Measurements from ENCODE around the gene MAN2B1.
"Not testable (repeated sequence)": the region's sequence is repeated elsewhere in the genome, so short reads cannot be mapped to it uniquely, and the experiment has no call there.

MAN2B1 gene

GRCh38 chr19:12666265-12667048 lies at the start of gene MAN2B1, which contains the start of gene WDR83:
MAN2B1 (minus strand) TSS chr19:12666742; CDS start chr19:12666701, 41 bp downstream.
WDR83 (plus strand) TSS chr19:12666807; CDS start chr19:12669791, 2,984 bp downstream.
- peak; percentile 71 for DNase-seq (ENCODE audit: low read depth)

DNA sequence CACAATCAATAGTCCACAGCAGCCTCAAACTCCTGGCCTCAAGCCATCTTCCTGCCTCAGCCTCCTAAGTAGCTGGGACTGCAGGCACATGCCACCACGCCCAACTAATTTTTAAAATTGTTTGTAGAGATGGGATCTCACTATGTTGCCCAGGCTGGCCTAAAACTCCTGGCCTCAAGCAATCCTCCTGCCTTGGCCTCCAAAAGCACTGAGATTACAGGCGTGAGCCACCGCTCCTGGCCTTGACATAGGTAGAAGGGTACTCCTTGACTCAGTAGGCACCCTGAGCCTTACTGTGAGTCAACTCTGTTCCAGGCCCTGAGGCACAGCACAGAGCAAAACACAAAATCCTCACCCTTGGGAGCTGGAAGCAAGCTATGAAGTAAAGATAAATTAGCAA lies 49.4 kb upstream of the MAN2B1 start:
- DNase-seq (ENCODE audit: low read depth) = no peak

GRCh38 chr19:12715102-12715501 lies 48.6 kb upstream of the MAN2B1 start:
- no peak for DNase-seq (ENCODE audit: low read depth)

DNA sequence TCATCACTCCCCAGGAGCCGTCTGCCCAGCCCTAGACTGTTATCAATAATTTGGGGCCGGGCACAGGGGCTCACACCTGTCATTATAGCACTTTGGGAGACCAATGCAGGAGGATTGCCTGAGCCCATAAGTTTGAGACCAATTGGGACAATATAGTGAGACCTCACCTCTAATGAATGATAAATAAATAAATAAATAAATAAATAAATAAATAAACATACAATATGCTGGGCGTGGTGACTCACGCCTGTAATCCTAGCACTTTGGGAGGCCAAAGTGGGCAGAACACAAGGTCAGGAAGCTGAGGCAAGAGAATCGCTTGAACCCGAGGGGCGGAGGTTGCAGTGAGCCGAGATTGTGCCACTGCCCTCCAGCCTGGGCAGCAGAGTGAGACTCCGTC lies 46.8 kb upstream of the MAN2B1 start:
- DNase-seq (ENCODE audit: low read depth) = not testable (repeated sequence)

DNA sequence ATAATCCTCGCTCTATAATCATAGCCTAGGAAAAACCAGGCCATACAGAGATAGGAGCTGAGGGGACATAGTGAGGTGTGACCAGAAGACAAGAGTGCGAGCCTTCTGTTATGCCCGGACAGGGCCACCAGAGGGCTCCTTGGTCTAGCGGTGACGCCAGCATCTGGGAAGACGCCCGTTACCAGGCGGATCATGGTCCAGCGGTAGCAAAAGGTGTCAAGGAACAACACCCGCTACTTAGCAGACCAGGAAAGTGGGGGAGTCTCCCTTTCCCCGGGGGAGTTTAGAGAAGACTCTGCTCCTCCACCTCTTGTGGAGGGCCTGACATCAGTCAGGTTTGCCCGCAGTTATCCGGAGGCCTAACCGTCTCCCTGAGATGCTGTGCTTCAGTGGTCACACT lies 45.5 kb upstream of the MAN2B1 start:
- not testable (repeated sequence) for DNase-seq (ENCODE audit: low read depth)

- DNase-seq (ENCODE audit: low read depth) = no peak
These were observed 44.6 kb upstream of the MAN2B1 start for GRCh38 chr19:12711187-12711586.

DNA sequence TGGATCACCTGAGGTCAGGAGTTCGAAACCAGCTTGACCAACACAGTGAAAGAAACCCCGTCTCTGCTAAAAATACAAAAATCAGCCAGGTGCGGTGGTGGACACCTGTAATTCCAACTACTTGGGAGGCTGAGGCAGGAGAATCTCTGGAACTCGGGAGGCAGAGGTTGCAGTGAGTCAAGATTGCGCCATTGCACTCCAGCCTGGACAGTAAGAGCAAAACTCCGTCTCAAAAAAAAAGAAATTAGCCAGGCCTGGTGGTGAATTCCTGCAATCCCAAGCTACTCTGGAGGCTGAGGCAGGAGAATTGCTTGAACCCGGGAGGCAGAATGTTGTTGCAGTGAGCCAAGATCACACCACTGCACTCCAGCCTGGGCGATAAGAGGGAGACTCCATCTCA lies 42.1 kb upstream of the MAN2B1 start:
- no peak for DNase-seq (ENCODE audit: low read depth)

DNA sequence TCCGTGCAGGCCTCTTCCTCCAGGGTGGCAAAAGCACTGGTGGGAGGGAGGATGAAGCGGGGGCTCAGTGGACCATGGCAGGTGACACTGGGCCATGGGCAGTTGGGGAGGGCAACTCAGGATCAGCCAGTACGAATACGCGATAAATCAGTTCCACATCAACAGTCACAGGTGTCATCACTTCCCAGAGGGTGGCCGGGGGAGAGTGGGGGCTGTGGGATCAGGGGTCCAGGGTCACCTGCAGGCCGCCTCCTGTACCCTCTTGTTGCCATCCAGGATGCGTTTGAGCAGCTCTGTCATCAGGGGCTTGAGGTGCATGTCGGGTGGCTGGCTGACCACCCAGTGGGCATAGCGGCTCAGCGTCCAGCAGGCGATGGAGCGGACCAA lies 39.8 kb upstream of the MAN2B1 start:
- DNase-seq (ENCODE audit: low read depth) = no peak

- DNase-seq (ENCODE audit: low read depth) = no peak
These were observed 39.3 kb upstream of the MAN2B1 start for GRCh38 chr19:12705654-12706331.

- no peak for DNase-seq (ENCODE audit: low read depth)
These were observed 38.6 kb upstream of the MAN2B1 start for GRCh38 chr19:12705169-12705568.

DNA sequence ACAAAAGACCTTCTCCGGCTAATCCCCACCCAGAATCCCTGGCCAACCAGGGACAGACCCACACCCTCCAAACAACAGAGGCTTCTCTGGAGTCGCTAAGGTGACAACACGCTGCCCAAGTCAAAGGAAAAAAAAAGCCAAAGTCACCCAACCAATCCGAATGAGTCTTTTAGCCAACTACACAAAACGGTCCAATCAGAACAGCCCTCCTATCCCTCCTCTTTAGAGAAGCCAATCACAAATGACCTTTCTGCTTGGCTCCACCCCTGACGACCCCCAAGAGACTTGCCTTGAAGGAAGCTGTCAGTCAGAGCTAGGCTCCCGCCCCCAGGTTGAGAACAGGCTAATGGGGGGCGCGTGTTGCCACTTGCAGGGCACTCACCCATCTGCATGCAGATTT lies 36.5 kb upstream of the MAN2B1 start:
- no peak for DNase-seq (ENCODE audit: low read depth)

DNA sequence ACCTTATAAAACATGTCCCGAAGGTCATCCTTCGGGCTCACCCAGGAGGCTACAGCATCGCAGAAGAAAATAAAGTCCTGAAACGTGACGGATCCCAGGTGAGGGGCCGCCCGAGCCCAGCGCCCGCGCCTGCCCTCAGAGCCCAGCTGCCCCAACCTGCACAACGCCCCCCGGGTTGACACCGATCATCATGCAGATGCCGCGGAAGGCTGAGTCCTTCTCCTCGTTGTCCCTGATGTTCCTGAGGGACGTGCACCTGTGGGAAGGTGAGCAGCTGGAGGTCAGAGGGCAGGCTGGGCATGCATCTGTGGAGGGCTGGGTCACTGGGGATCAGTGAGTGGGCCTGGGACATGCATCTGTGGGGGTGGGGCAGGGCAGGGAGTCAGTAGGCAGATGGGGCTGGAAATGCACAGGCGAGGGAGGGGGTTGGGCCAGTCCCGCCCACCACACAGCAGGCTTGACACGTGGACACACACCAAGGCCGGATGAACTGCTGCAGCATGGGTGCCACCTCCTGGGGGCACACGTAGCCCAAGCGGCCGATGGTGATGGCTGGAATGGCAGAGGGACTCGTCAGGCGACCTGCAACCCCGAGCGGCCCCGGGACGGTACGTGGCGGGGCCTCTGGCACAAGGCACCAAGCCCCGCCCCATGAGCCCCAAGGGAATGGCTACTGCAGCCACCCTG lies 35.2 kb upstream of the MAN2B1 start:
- no peak for DNase-seq (ENCODE audit: low read depth)

DNA sequence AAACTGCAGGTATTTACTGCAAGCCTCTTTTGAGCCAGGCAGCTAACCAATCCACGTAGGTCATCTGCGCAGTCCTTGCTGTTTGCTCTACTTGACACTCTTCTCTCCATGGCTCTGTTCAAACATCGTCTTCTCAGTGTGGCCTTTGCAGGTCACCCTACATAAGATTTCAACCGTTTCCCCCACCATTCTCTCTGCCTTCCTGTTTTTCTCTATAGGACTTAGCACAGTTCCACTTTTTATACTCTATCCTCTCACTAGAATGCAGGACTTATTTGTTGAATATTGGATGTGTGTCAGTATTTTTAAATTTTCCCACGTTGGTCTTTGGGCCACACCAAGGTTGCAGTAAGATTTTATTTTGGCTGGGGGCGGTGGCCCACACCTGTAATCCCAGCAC lies 31.6 kb upstream of the MAN2B1 start:
- no peak for DNase-seq (ENCODE audit: low read depth)

DNA sequence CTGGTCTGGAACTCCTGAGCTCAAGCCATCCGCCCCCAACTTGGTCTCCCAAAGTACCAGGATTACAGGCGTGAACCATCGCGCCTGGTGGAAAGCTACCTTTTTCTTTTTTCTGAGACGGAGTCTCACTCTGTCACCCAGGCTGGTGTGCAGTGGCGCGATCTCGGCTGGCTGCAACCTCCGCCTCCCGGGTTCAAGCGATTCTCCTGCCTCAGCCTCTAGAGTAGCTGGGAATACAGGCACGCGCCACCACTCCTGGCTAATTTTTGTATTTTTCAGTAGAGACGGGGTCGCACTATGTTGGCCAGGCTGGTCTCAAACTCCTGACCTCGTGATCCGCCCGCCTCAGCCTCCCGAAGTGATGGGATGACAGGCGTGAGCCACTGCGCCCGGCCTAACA lies 30.9 kb upstream of the MAN2B1 start:
- DNase-seq (ENCODE audit: low read depth) = not testable (repeated sequence)

- DNase-seq (ENCODE audit: low read depth) = peak; percentile 95
These were observed 30.1 kb upstream of the MAN2B1 start, which contains the start of gene FBXW9 for GRCh38 chr19:12696366-12697335. FBXW9 (minus strand) TSS chr19:12696631; CDS start chr19:12696581, 50 bp downstream.

GRCh38 chr19:12695997-12696365 lies 29.4 kb upstream of the MAN2B1 start:
- no peak for DNase-seq (ENCODE audit: low read depth)

- DNase-seq (ENCODE audit: low read depth) = no peak
These were observed 29.0 kb upstream of the MAN2B1 start for GRCh38 chr19:12695514-12695913.

DNA sequence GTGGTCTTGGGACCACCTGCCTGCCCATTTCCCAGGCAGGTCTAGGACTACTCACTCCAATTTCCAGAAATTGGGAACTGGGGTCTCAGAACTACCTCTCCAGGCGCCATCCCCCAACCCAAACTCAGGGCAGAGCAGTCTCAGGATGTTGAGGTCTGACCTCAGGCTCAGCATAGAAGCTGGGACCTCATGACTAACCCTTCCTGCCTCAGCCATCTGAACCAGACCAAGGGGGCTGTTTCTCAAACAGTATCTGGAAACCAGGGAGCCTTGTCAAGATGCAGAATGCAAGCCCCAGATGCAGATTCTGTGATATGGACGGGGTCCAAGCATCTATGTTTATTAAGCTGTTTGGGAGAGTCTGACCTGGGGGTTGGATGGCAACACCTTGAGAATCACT lies 28.6 kb upstream of the MAN2B1 start:
- DNase-seq (ENCODE audit: low read depth) = no peak

GRCh38 chr19:12694641-12695040 lies 28.1 kb upstream of the MAN2B1 start:
- DNase-seq (ENCODE audit: low read depth) = no peak

- no peak for DNase-seq (ENCODE audit: low read depth)
These were observed 26.4 kb upstream of the MAN2B1 start for GRCh38 chr19:12692960-12693359.

DNA sequence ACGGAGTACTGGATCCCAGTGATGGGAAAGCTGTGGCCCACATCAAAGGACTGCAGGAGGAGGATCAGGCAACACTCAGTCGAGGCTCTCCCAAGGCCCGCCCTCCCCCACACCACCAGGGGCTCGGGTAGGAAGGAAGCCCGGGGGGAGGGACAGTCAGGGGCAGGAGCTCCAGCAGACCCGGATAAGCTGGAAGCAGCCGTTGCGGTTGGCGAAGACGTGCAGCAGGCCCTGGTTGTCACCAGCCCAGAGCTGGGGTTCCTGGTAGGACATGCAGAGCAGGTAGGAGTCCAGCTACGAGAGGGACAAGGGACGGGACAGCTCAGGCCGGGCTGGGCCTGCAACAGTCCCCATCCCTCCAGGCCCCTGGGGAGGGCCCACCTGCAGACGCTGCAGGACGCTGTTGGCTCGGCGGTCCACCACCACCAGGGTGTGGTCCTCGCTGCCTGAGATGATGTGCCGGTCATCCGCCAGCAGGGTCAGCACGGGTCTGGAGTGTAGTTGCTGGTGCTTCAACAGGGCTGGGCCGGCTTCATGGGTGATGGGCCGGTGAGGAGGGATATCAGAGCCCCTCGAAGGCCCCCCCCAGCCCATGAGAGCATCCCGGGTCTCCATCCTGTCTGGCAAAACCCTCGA lies 23.2 kb upstream of the MAN2B1 start:
- DNase-seq (ENCODE audit: low read depth) = no peak
